HepG2 (cell line): Measurements from ENCODE around the gene IFNL1. TPM values are rescaled to one million over a fixed set of nuclear protein-coding genes. Genes with fewer than 3 reads are reported as not detected.
A peak's percentile ranks its signal among the peaks of the same experiment; 100 is the strongest.

Experiments used
- CHCHD3 ChIP-seq: sonication (generic); formaldehyde crosslinking; IDR thresholded peaks from 2 replicates; pipeline ENCODE4 v1.8.0; 2022; ENCODE audit warnings: mild to moderate bottlenecking, missing genetic modification reagents, moderate library complexity
- FOXA3 ChIP-seq: IDR thresholded peaks from 2 replicates; pipeline ENCODE4 v1.6.1; 2016; ENCODE audit warnings: missing genetic modification reagents, missing compliant biosample characterization
- FOXK1 ChIP-seq: sonication (generic); formaldehyde crosslinking; IDR thresholded peaks from 2 replicates; pipeline ENCODE4 v1.4.0; 2020; ENCODE audit warnings: low read depth, missing genetic modification reagents, borderline replicate concordance
- GATAD2A ChIP-seq: IDR thresholded peaks from 2 replicates; pipeline ENCODE4 v1.6.1; 2016
- GTF2F1 ChIP-seq: fragments of 150-350 bp; IDR thresholded peaks from 2 replicates; pipeline ENCODE4 v1.6.1; 2014; ENCODE audit warnings: low read length
- JUNB ChIP-seq: sonication (generic); formaldehyde crosslinking; IDR thresholded peaks from 2 replicates; pipeline ENCODE4 v1.8.0; 2022; ENCODE audit warnings: missing genetic modification reagents, mild to moderate bottlenecking, borderline replicate concordance
- MED1 ChIP-seq: sonication (generic); formaldehyde crosslinking; IDR thresholded peaks from 2 replicates; pipeline ENCODE4 v1.4.0; 2020; ENCODE audit warnings: missing genetic modification reagents
- NAIF1 ChIP-seq: sonication (generic); formaldehyde crosslinking; IDR thresholded peaks from 2 replicates; pipeline ENCODE4 v1.5.0; 2020; ENCODE audit warnings: mild to moderate bottlenecking, missing genetic modification reagents, borderline replicate concordance
- NCOA2 ChIP-seq: sonication (generic); formaldehyde crosslinking; IDR thresholded peaks from 2 replicates; pipeline ENCODE4 v1.8.0; 2022; ENCODE audit warnings: inconsistent platforms
- NCOA5 ChIP-seq: sonication (generic); formaldehyde crosslinking; IDR thresholded peaks from 2 replicates; pipeline ENCODE4 v1.4.0; 2020; ENCODE audit warnings: missing genetic modification reagents
- POLR2A ChIP-seq, 2 experiments: IDR thresholded peaks; 2 replicates each; pipeline ENCODE4 v1.6.1; 2011; ENCODE audit warnings: low read depth in 2 of 2, low read length in 2 of 2, mild to moderate bottlenecking in 1 of 2, moderate library complexity in 1 of 2; ENCODE audit not compliant: insufficient read depth in 1 of 2
- PPARG ChIP-seq: conservative IDR thresholded peaks from 2 replicates; pipeline ENCODE4 v1.6.1; 2016; ENCODE audit warnings: missing biosample characterization, missing genetic modification reagents
- RAD21 ChIP-seq: fragments of 450-650 bp; formaldehyde crosslinking; IDR thresholded peaks from 2 replicates; pipeline ENCODE4 v1.5.0; 2020; ENCODE audit warnings: mild to moderate bottlenecking
- SMAD9 ChIP-seq: sonication (generic); formaldehyde crosslinking; IDR thresholded peaks from 2 replicates; pipeline ENCODE4 v1.5.1; 2020; ENCODE audit warnings: mild to moderate bottlenecking, missing genetic modification reagents
- SPEN ChIP-seq: sonication (generic); formaldehyde crosslinking; IDR thresholded peaks from 2 replicates; pipeline ENCODE4 v1.5.1; 2020; ENCODE audit warnings: low read depth, mild to moderate bottlenecking, missing genetic modification reagents
- SRF ChIP-seq: IDR thresholded peaks from 2 replicates; pipeline ENCODE4 v1.6.1; 2011; ENCODE audit warnings: mild to moderate bottlenecking, low read depth, low read length, moderate library complexity
- SRY ChIP-seq: sonication (generic); formaldehyde crosslinking; IDR thresholded peaks from 2 replicates; pipeline ENCODE4 v1.8.0; 2022; ENCODE audit warnings: mild to moderate bottlenecking, missing genetic modification reagents
- TRAFD1 ChIP-seq: sonication (generic); formaldehyde crosslinking; IDR thresholded peaks from 2 replicates; pipeline ENCODE4 v1.5.1; 2020; ENCODE audit warnings: missing genetic modification reagents, mild to moderate bottlenecking, borderline replicate concordance
- ZEB1 ChIP-seq: IDR thresholded peaks from 2 replicates; pipeline ENCODE4 v1.6.1; 2012; ENCODE audit warnings: mild to moderate bottlenecking, low read depth, inconsistent platforms; ENCODE audit not compliant: insufficient replicate concordance
- ZFP36 ChIP-seq: fragments of 150-350 bp; IDR thresholded peaks from 2 replicates; pipeline ENCODE4 v1.6.1; 2018; ENCODE audit warnings: borderline replicate concordance, low read length, low read depth; ENCODE audit not compliant: partially characterized antibody
- ZKSCAN8 ChIP-seq: IDR thresholded peaks from 2 replicates; pipeline ENCODE4 v1.6.1; 2016; ENCODE audit warnings: borderline replicate concordance, missing genetic modification reagents, missing compliant biosample characterization
- ZMYM3 ChIP-seq: sonication (generic); formaldehyde crosslinking; IDR thresholded peaks from 2 replicates; pipeline ENCODE4 v1.5.1; 2020; ENCODE audit warnings: mild to moderate bottlenecking, missing genetic modification reagents
- ZNF724P ChIP-seq: sonication (generic); formaldehyde crosslinking; IDR thresholded peaks from 2 replicates; pipeline ENCODE4 v1.8.0; 2022; ENCODE audit warnings: missing genetic modification reagents, borderline replicate concordance
- ZNF83 ChIP-seq: sonication (generic); formaldehyde crosslinking; IDR thresholded peaks from 2 replicates; pipeline ENCODE4 v1.4.0; 2020; ENCODE audit warnings: missing genetic modification reagents, mild to moderate bottlenecking, borderline replicate concordance
- polyA plus RNA-seq, 8 experiments: library from polyadenylated mRNA; depleted of rRNA in 3 of 8; stranded (reverse) in 7 of 8; unstranded in 1 of 8; fragments of >200 nt; fragmentation: Illumina TruSeq in 4 of 8; extraction: Trizol in 4 of 8; gene quantifications; 2 replicates each; pipeline versions ENCODE4 v1.2.1 to v1.2.3, GENCODE V29; 2011 to 2016; ENCODE audit warnings: low read depth in 4 of 8, missing spikeins in 1 of 8, mixed read lengths in 1 of 8; ENCODE audit not compliant: insufficient read depth in 1 of 8
- total RNA-seq, 5 experiments: library from RNA; depleted of rRNA; stranded (reverse); fragments of >200 nt; fragmentation: Illumina TruSeq; extraction: Trizol; gene quantifications; 2 replicates each; pipeline ENCODE4 v1.2.3, GENCODE V29; 2016; ENCODE audit warnings: low read depth in 1 of 5
- TF ChIP-seq, protein P1 (sequence below): sonication (generic); formaldehyde crosslinking; IDR thresholded peaks from 2 replicates; pipeline ENCODE4 v1.4.0; 2020; ENCODE audit warnings: missing genetic modification reagents, borderline replicate concordance
- TF ChIP-seq, protein P2 (sequence below): sonication (generic); formaldehyde crosslinking; IDR thresholded peaks from 2 replicates; pipeline ENCODE4 v1.4.0; 2020; ENCODE audit warnings: mild to moderate bottlenecking, missing genetic modification reagents
- TF ChIP-seq, protein P3 (sequence below): sonication (generic); formaldehyde crosslinking; IDR thresholded peaks from 2 replicates; pipeline ENCODE4 v1.4.0; 2020; ENCODE audit warnings: mild to moderate bottlenecking, missing genetic modification reagents

Gene IFNL1
- total and polyA plus RNA-seq, 2 of the 13 experiments (the other 11 are each of a cell fraction or from before 2014, with no cell fraction given): not detected

- TF ChIP-seq, protein P1, sequence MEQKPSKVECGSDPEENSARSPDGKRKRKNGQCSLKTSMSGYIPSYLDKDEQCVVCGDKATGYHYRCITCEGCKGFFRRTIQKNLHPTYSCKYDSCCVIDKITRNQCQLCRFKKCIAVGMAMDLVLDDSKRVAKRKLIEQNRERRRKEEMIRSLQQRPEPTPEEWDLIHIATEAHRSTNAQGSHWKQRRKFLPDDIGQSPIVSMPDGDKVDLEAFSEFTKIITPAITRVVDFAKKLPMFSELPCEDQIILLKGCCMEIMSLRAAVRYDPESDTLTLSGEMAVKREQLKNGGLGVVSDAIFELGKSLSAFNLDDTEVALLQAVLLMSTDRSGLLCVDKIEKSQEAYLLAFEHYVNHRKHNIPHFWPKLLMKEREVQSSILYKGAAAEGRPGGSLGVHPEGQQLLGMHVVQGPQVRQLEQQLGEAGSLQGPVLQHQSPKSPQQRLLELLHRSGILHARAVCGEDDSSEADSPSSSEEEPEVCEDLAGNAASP (CRISPR knock-in tag): peak; percentile 57; the same call in 1 of the 2 replicates
- TF ChIP-seq SMAD9 (no peak), ZKSCAN8 (CRISPR knock-in tag) (0 out of 2 replicates have a peak, but pooled peaks have one; percentile 73), NCOA5 (CRISPR knock-in tag) (no peak), CHCHD3 (CRISPR knock-in tag) (no peak), FOXA3 (CRISPR knock-in tag) (peak; percentile 47; the same call in 1 of the 2 replicates), ZFP36 (no peak), GTF2F1 (no peak), POLR2A (IDR thresholded peaks at IDR 0.05; ENCODE audit: insufficient read depth in 1 of 2, low read depth in 2 of 2, low read length in 2 of 2) (peak; percentile 90 to 96), ZNF83 (CRISPR knock-in tag) (peak; percentile 87; the same call in 1 of the 2 replicates), ZMYM3 (peak; percentile 46; the same call in 1 of the 2 replicates), SRF (0 out of 2 replicates have a peak, but pooled peaks have one; percentile 20), ZNF724P (CRISPR knock-in tag) (peak; percentile 95), JUNB (CRISPR knock-in tag) (no peak), TRAFD1 (CRISPR knock-in tag) (no peak), SPEN (CRISPR knock-in tag) (peak; percentile 87), NCOA2 (CRISPR knock-in tag) (no peak), SRY (CRISPR knock-in tag) (no peak; the same call in 1 of the 2 replicates), ZEB1 (peak; percentile 49), RAD21 (CRISPR knock-in tag) (peak; percentile 49), GATAD2A (CRISPR knock-in tag) (peak; percentile 55), PPARG (CRISPR knock-in tag) (no peak), MED1 (peak; percentile 71), NAIF1 (no peak), FOXK1 (peak; percentile 66; the same call in 1 of the 2 replicates)
- TF ChIP-seq, protein P2, sequence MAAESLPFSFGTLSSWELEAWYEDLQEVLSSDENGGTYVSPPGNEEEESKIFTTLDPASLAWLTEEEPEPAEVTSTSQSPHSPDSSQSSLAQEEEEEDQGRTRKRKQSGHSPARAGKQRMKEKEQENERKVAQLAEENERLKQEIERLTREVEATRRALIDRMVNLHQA (CRISPR knock-in tag): no peak
- TF ChIP-seq, protein P3, sequence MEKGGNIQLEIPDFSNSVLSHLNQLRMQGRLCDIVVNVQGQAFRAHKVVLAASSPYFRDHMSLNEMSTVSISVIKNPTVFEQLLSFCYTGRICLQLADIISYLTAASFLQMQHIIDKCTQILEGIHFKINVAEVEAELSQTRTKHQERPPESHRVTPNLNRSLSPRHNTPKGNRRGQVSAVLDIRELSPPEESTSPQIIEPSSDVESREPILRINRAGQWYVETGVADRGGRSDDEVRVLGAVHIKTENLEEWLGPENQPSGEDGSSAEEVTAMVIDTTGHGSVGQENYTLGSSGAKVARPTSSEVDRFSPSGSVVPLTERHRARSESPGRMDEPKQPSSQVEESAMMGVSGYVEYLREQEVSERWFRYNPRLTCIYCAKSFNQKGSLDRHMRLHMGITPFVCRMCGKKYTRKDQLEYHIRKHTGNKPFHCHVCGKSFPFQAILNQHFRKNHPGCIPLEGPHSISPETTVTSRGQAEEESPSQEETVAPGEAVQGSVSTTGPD (CRISPR knock-in tag): no peak
Measured at GRCh38 chr19:39341719-39342604, 45.8 kb downstream of the IFNL1 start, which contains the start of gene SAMD4B (continued).
